Stomach (tissue), 4 donors: ENCODE measurements around the gene RPS18.

ENCODE experiments used
- POLR2A ChIP-seq, 4 donors: fragments of 450-650 bp; IDR thresholded peaks; one replicate each; pipeline ENCODE4 v1.6.1; 2016; ENCODE audit warnings: antibody characterized with exemption in 4 of 4, control low read depth in 2 of 4, mild to moderate bottlenecking in 1 of 4, moderate library complexity in 1 of 4
- POLR2AphosphoS5 ChIP-seq, 3 donors: sonication (generic); formaldehyde crosslinking; IDR thresholded peaks; one replicate each; pipeline ENCODE4 v1.6.1; 2016; ENCODE audit warnings: antibody characterized with exemption in 3 of 3
- TF ChIP-seq, protein P1 (sequence below), 7 experiments: fragments of 450-650 bp in 4 of 7; fragments of 200-600 bp in 3 of 7; sonication (generic) in 3 of 7; IDR thresholded peaks; one replicate each; pipeline ENCODE4 v1.5.1; 2016 to 2019; ENCODE audit warnings: antibody characterized with exemption in 7 of 7, control low read depth in 2 of 7, mild to moderate bottlenecking in 1 of 7

- no peak for TF ChIP-seq POLR2A (IDR thresholded peaks at IDR 0.05)
- TF ChIP-seq, protein P1, sequence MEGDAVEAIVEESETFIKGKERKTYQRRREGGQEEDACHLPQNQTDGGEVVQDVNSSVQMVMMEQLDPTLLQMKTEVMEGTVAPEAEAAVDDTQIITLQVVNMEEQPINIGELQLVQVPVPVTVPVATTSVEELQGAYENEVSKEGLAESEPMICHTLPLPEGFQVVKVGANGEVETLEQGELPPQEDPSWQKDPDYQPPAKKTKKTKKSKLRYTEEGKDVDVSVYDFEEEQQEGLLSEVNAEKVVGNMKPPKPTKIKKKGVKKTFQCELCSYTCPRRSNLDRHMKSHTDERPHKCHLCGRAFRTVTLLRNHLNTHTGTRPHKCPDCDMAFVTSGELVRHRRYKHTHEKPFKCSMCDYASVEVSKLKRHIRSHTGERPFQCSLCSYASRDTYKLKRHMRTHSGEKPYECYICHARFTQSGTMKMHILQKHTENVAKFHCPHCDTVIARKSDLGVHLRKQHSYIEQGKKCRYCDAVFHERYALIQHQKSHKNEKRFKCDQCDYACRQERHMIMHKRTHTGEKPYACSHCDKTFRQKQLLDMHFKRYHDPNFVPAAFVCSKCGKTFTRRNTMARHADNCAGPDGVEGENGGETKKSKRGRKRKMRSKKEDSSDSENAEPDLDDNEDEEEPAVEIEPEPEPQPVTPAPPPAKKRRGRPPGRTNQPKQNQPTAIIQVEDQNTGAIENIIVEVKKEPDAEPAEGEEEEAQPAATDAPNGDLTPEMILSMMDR (IDR thresholded peaks at IDR 0.05), result no peak
- no peak for TF ChIP-seq POLR2AphosphoS5 (IDR thresholded peaks at IDR 0.05)
Observed at GRCh38 chr6:33236852-33237251, 35.0 kb upstream of the RPS18 start.
